ENCODE measurements around the gene SLC5A2. TPM values are rescaled to one million over a fixed set of nuclear protein-coding genes. Genes with fewer than 3 reads are reported as not detected.
"Not testable (repeated sequence)": the region's sequence is repeated elsewhere in the genome, so short reads cannot be mapped to it uniquely, and the experiment has no call there.

Gene SLC5A2
- total RNA-seq, 2 donors from 2014 or later: 1.3 to 2.8 TPM

DNA sequence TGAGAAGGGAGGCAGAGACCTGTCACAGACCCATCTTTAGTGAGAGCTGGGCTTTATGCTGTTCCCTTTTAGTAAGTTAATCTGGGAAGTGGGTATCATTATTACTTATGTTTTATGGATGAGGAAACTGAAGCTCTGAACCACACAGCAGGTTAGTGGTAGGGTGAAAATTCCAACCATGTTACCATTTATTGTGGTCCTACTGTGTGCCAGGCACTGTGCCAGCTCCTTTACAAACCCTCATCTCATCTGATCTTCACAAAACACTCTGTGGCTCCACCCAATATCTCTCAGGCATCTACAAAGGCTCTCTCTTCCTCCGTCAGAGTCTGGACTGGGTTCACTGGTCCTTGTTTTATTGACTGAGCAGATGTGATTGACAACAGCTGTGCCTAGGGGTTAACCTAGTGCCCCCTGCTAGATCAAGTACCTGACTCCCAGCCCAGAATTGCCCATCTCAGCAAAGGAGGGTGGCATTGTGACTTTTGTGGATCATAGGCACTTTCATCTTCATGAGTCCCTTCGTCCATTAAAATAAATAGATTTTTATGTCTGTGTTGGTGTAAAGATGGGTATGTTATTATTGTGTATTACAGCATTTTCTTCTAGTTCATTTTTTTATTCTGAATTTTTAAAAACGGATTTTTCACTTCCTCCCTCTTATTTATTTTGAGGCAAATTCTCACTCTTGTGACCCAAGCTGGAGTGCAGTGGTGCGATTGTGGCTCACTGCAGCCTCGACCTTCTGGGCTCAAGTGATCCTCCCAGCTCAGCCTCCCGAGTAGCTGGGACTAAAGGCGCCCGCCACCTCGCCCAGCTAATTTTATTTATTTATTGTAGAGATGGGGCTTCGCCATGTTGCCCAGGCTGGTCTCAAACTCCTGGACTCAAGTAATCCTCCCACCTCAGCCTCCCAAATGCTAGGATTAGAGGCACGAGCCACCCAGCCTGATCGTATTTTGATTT, 7.9 kb upstream of the SLC5A2 start:
- no peaks in the 10 kb centered on the region for H3K9me3 ChIP-seq (ENCODE audit: control insufficient read depth, low read length, poor library complexity, severe bottlenecking)
- no peak for ATAC-seq
- Mint-ChIP-seq H3K36me3 (ENCODE audit: low read depth) (no peaks in the 10 kb centered on the region), H3K4me3 (no peak overlapping the region), H3K27me3 (peaks cover 10% of the 10 kb centered on the region), H3K27ac (no peak overlapping the region), H3K4me1 (peaks cover 17% of the 10 kb centered on the region)
- no peak for DNase-seq

DNA sequence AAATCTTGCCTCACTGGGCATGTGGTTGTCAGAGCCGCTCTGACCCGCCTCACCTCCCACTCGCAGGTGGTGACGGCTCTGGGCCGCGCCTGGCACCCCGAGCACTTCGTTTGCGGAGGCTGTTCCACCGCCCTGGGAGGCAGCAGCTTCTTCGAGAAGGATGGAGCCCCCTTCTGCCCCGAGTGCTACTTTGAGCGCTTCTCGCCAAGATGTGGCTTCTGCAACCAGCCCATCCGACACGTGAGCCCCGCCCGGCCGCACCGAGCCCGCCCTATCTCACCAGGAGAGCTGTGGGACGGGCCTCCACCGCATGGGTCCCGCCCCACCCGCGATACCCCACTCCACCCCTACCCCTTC, 7.0 kb upstream of the SLC5A2 start:
- Mint-ChIP-seq H3K4me3 (peak overlapping the region; percentile 91), H3K27me3 (peaks cover 9% of the 10 kb centered on the region), H3K4me1 (peaks cover 17% of the 10 kb centered on the region), H3K27ac (peak overlapping the region; percentile 19), H3K36me3 (ENCODE audit: low read depth) (peaks cover 2% of the 10 kb centered on the region)
- H3K9me3 ChIP-seq (ENCODE audit: control insufficient read depth, low read length, poor library complexity, severe bottlenecking): no peaks in the 10 kb centered on the region
- DNase-seq (no peak), ATAC-seq (no peak)

DNA sequence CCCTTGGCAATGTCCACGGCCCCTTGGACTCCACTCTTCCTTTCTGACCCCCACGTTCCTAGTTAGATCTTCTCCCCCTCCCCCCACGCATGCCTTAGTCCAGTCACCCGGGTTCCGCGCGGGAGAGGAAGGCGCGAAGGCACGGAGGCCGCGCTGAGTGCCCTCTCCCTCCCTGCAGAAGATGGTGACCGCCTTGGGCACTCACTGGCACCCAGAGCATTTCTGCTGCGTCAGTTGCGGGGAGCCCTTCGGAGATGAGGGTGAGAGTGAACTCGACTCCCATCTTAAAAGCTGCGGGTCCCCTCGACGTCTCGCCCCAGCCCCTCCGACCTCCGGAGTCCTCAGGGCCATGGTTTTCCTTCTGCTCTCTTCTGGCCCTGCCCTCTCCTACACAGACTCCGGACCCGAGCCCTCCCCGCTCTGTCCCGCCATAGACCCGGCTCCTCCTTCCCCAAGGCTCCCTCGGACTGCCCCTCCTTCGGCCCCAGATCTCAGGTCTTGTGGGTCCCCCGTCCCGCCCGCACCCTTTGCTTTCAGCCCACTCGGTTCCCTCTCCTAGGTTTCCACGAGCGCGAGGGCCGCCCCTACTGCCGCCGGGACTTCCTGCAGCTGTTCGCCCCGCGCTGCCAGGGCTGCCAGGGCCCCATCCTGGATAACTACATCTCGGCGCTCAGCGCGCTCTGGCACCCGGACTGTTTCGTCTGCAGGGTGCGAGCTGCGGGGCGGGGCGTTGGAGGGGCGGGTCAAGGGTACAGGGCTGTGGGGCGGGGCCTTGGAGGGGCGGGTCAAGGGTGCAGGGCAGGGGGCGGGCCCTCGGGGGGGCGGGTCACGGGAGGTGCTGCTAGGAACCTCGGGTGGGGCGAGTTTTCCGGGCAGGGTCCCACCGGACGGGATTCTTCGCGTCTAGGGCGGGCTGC, 6.4 kb upstream of the SLC5A2 start:
- H3K27me3 Mint-ChIP-seq: peaks cover 5% of the 10 kb centered on the region
- peak; percentile 65 to 88 (median 80) for DNase-seq
- peak overlapping the region; percentile 91 for H3K4me3 Mint-ChIP-seq
- peak overlapping the region; percentile 19 for H3K27ac Mint-ChIP-seq
- peaks cover 15% of the 10 kb centered on the region for H3K4me1 Mint-ChIP-seq
- no peaks in the 10 kb centered on the region for H3K9me3 ChIP-seq (ENCODE audit: control insufficient read depth, low read length, poor library complexity, severe bottlenecking)
- H3K36me3 Mint-ChIP-seq (ENCODE audit: low read depth): peaks cover 2% of the 10 kb centered on the region
- peak; percentile 89 for ATAC-seq

DNA sequence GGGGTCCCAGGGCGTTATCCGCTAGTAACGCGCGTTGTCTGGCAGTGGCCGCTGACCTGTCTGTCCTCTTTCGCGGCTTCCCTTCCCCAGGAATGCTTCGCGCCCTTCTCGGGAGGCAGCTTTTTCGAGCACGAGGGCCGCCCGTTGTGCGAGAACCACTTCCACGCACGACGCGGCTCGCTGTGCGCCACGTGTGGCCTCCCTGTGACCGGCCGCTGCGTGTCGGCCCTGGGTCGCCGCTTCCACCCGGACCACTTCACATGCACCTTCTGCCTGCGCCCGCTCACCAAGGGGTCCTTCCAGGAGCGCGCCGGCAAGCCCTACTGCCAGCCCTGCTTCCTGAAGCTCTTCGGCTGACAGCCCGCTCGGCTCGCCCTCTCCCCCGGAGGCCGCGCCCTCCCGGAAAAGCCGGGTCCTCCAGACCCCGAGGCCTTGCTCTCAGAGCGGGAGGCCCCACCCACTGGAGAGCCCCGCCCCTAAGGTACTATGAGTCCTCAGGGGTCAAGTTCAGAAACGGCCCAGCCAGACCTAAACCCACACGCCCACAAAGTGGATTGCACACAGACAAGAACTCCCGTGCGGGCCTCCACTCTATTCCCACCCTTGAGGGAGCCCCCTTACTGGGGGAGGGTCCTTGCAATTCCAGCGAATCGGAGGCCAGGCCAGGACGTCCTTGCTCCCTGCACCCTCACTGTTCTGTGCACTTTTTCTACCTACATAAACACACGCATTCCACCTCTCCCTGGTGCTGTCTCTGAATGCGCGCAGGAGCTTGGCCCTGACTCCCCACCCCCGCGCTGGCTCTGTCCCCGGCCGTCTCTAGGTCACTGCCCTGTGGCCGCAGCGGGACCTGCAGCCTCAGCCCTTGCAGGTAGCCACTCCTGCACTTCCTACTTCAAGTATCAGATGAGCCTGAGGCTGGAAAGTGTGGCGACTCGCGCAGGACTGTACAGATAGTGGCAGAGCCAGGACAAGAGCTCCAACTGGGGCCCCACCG, 5.4 kb upstream of the SLC5A2 start:
- H3K36me3 Mint-ChIP-seq (ENCODE audit: low read depth): peaks cover 5% of the 10 kb centered on the region
- peaks cover 18% of the 10 kb centered on the region for H3K4me1 Mint-ChIP-seq
- peaks cover 3% of the 10 kb centered on the region for H3K27me3 Mint-ChIP-seq
- ATAC-seq: peak; percentile 35
- peak in 1 of 3 donors; percentile 22 for DNase-seq
- H3K4me3 Mint-ChIP-seq: peak overlapping the region; percentile 91
- H3K27ac Mint-ChIP-seq: no peak overlapping the region
- H3K9me3 ChIP-seq (ENCODE audit: control insufficient read depth, low read length, poor library complexity, severe bottlenecking): no peaks in the 10 kb centered on the region

DNA sequence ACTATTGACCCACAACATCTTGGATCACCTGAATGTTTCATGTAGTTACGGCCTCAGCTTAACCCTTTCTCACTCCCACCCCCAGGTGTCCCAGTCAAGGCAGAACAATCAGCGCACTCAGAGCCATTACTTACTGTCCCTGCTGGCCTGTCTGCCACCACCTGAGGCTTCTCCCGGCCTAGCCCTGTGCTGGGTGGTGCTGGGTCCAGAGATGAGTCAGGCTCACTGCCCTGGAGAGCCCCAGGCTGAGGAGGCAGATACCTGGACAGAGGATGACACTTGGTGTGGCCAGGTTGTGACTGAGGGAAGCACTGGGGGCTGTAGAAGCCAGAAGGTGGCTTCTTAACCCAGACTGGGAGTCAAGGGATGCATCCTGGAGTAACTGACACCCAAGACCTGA, 4.0 kb upstream of the SLC5A2 start:
- no peak for DNase-seq
- no peaks in the 10 kb centered on the region for H3K9me3 ChIP-seq (ENCODE audit: control insufficient read depth, low read length, poor library complexity, severe bottlenecking)
- Mint-ChIP-seq H3K4me3 (no peak overlapping the region), H3K27ac (no peak overlapping the region), H3K4me1 (peaks cover 20% of the 10 kb centered on the region), H3K27me3 (no peaks in the 10 kb centered on the region), H3K36me3 (ENCODE audit: low read depth) (peaks cover 5% of the 10 kb centered on the region)
- ATAC-seq: no peak

DNA sequence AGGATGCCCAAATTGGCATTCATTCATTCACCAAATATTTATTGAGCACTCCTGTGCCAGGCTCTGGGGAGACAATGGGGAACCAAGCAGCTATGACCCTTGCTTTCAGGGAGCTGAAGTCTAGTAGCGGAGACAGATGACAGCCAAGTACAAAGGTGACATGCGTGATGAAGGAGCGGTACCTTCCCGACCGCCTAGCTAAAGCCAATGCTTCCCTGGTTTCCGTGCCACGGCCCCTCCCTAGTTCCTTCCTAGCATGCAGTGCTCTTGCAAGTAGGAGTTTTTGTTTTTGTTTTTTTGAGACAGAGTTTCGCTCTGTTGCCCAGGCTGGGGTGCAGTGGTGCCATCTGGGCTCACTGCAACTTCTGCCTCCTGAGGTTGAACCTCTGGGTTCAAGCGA, 3.2 kb upstream of the SLC5A2 start:
- ATAC-seq (no peak), DNase-seq (no peak)
- Mint-ChIP-seq H3K27me3 (no peaks in the 10 kb centered on the region), H3K4me3 (no peak overlapping the region), H3K36me3 (ENCODE audit: low read depth) (peaks cover 5% of the 10 kb centered on the region), H3K27ac (no peak overlapping the region), H3K4me1 (peaks cover 20% of the 10 kb centered on the region)
- H3K9me3 ChIP-seq (ENCODE audit: control insufficient read depth, low read length, poor library complexity, severe bottlenecking): no peaks in the 10 kb centered on the region

DNA sequence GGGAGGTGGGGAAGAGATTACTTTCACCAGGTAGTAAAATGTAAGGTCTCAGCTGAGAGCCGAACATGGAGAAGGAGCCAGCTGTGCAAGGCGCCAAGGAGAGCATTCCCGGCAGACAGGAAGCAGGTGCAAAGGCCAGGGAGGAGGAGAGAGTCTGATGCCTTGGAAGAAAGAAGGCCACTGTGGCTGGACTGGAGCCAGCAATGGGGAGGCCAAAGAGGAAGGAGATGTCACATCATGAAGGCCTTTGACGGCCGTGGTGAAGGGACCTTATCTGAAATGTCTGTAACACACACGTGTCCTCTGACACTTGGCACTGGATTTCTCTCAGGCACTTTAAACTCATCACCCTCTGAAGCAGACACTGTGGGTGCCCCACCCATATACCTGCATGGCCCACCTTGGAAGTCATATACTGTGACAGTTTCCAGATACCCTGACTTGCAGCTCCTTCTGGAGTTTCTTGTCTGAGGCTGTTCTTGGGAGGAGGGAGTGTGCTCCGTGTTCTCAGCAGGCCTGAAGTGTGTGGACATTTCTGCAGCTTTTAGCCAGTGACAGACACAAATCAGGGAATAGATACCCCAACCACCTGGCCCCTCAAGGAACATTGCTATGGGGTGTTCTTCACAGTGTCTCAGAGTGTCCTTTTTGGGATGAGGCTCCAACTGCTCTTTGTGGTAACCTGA, 1.9 kb upstream of the SLC5A2 start:
- Mint-ChIP-seq H3K4me3 (no peak overlapping the region), H3K27ac (no peak overlapping the region), H3K27me3 (no peaks in the 10 kb centered on the region), H3K36me3 (ENCODE audit: low read depth) (peaks cover 5% of the 10 kb centered on the region), H3K4me1 (peaks cover 19% of the 10 kb centered on the region)
- DNase-seq: no peak
- no peaks in the 10 kb centered on the region for H3K9me3 ChIP-seq (ENCODE audit: control insufficient read depth, low read length, poor library complexity, severe bottlenecking)
- ATAC-seq: no peak

DNA sequence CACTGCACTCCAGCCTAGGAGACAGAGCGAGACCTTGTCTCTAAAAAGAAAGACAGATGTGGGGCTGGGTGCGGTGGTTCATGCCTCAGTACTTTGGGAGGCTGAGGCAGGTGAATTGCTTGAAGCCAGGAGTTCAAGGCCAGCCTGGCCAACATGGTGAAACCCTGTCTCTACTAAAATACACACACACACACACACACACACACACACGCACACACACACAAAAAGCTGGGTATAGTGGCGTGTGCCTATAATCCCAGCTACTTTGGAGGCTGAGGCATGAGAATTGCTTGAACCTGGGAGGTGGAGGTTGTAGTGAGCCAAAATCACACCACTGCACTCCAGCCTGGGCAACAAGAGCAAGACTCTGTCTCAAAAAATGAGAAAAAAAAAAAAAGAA, 1.1 kb downstream of the SLC5A2 start:
- not testable (repeated sequence) for H3K9me3 ChIP-seq (ENCODE audit: control insufficient read depth, low read length, poor library complexity, severe bottlenecking); H3K27me3 Mint-ChIP-seq; H3K36me3 Mint-ChIP-seq (ENCODE audit: low read depth); DNase-seq; ATAC-seq; H3K27ac Mint-ChIP-seq; H3K4me3 Mint-ChIP-seq
- peaks cover 10% of the 10 kb centered on the region for H3K4me1 Mint-ChIP-seq

DNA sequence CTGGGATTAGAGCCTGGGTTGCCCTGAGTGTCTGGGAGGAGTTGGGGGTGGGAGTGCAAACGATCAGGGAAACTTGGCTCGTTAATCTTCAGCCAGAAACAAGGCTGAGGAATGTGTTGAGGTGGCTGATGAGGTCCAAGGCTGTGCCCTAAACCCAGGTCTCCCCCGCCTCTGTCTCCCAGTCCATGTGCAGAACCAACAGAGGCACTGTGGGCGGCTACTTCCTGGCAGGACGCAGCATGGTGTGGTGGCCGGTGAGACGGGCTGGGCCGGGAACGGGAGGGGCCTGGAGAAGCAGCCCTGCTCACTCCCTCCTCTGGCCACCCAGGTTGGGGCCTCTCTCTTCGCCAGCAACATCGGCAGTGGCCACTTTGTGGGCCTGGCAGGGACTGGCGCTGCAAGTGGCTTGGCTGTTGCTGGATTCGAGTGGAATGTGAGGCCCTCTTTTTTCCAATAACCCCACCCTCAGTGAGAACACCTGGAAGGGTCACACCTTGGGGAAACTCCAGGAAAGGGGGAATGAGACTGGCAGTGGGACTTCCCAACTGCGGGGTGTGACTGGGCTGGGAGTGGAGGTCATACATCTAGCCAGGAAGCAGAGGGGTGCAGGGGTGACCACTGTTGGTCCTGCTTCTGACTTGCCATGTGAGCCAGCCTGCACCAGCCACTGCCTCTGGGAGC, 1.7 kb downstream of the SLC5A2 start:
- no peaks in the 10 kb centered on the region for H3K9me3 ChIP-seq (ENCODE audit: control insufficient read depth, low read length, poor library complexity, severe bottlenecking)
- Mint-ChIP-seq H3K4me1 (peaks cover 11% of the 10 kb centered on the region), H3K27ac (no peak overlapping the region), H3K27me3 (no peaks in the 10 kb centered on the region), H3K4me3 (no peak overlapping the region), H3K36me3 (ENCODE audit: low read depth) (peaks cover 5% of the 10 kb centered on the region)
- DNase-seq (no peak), ATAC-seq (no peak)

DNA sequence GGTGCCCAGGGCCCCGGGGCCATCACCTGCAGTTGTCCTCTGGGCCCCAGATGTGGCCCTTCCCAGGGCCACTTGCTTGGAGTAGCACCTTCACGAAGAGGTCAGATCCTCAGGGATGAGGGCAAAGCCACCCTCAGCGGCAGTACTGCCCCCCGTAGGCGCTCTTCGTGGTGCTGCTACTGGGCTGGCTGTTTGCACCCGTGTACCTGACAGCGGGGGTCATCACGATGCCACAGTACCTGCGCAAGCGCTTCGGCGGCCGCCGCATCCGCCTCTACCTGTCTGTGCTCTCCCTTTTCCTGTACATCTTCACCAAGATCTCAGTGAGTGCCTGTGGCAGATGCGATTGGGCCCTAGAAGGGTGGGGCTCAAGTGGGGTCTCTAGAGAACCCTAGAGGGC, 2.6 kb downstream of the SLC5A2 start:
- H3K27me3 Mint-ChIP-seq: no peaks in the 10 kb centered on the region
- no peak overlapping the region for H3K27ac Mint-ChIP-seq
- H3K4me1 Mint-ChIP-seq: peaks cover 10% of the 10 kb centered on the region
- no peak for ATAC-seq
- no peak for DNase-seq
- H3K36me3 Mint-ChIP-seq (ENCODE audit: low read depth): peaks cover 4% of the 10 kb centered on the region
- no peaks in the 10 kb centered on the region for H3K9me3 ChIP-seq (ENCODE audit: control insufficient read depth, low read length, poor library complexity, severe bottlenecking)
- H3K4me3 Mint-ChIP-seq: no peak overlapping the region

DNA sequence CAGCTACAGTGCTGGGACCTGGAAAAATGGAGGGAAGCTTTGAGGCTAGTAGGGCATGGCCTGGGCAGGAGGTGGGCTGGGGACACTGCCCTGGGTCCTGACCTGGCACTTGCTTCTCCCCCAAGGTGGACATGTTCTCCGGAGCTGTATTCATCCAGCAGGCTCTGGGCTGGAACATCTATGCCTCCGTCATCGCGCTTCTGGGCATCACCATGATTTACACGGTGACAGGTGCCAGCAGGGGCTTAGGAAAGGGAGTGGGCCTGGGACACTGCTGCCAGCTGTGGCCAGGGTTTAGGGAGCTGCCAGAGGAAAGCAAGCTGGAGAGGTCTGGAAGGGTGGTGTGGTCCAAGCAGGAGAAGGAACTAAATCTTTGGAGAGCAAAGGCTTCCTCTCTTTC, 3.1 kb downstream of the SLC5A2 start:
- peaks cover 3% of the 10 kb centered on the region for H3K36me3 Mint-ChIP-seq (ENCODE audit: low read depth)
- no peaks in the 10 kb centered on the region for H3K9me3 ChIP-seq (ENCODE audit: control insufficient read depth, low read length, poor library complexity, severe bottlenecking)
- no peak for ATAC-seq
- DNase-seq: no peak
- no peak overlapping the region for H3K27ac Mint-ChIP-seq
- H3K27me3 Mint-ChIP-seq: no peaks in the 10 kb centered on the region
- peaks cover 10% of the 10 kb centered on the region for H3K4me1 Mint-ChIP-seq
- peak overlapping the region; percentile 94 for H3K4me3 Mint-ChIP-seq

Measured in T-helper 17 cell (primary cell).